NCI-H524 treated with DMSO at 0.1 percent for 48 hours (cell line): ENCODE measurements around the gene PRR23E.

Source experiments
- DNase-seq: peaks from one replicate; lab custom pipeline; 2025; lab: John Stamatoyannopoulos, UW

PRR23E gene

GRCh38 chr3:127184870-127185216, 8.1 kb upstream of the PRR23E start:
- no peak for DNase-seq

GRCh38 chr3:127185268-127185667, 7.7 kb upstream of the PRR23E start:
- no peak for DNase-seq

GRCh38 chr3:127185962-127186674, 6.8 kb upstream of the PRR23E start:
- DNase-seq: no peak

GRCh38 chr3:127187316-127187715, 5.6 kb upstream of the PRR23E start:
- DNase-seq: no peak

- DNase-seq: no peak
Measured at GRCh38 chr3:127193341-127193740, 410 bp downstream of the PRR23E start.

- no peak for DNase-seq
Measured at GRCh38 chr3:127193775-127194174, 844 bp downstream of the PRR23E start.

GRCh38 chr3:127194601-127195187, 1.8 kb downstream of the PRR23E start:
- no peak for DNase-seq

- no peak for DNase-seq
Measured at GRCh38 chr3:127195417-127195816, 2.5 kb downstream of the PRR23E start.

GRCh38 chr3:127196002-127196401, 3.1 kb downstream of the PRR23E start:
- no peak for DNase-seq

- DNase-seq: no peak
Measured at GRCh38 chr3:127196466-127197299, 3.8 kb downstream of the PRR23E start.

GRCh38 chr3:127197300-127198189, 4.6 kb downstream of the PRR23E start:
- DNase-seq: no peak

GRCh38 chr3:127200086-127200691, 7.3 kb downstream of the PRR23E start:
- no peak for DNase-seq

GRCh38 chr3:127203024-127203423, 10.1 kb downstream of the PRR23E start:
- no peak for DNase-seq

- no peak for DNase-seq
Measured at GRCh38 chr3:127204841-127205582, 12.1 kb downstream of the PRR23E start.

- DNase-seq: no peak
Measured at GRCh38 chr3:127206154-127206553, 13.2 kb downstream of the PRR23E start.

GRCh38 chr3:127206611-127207516, 13.9 kb downstream of the PRR23E start:
- DNase-seq: no peak

GRCh38 chr3:127207727-127208482, 15.0 kb downstream of the PRR23E start:
- no peak for DNase-seq

GRCh38 chr3:127208483-127209100, 15.7 kb downstream of the PRR23E start:
- no peak for DNase-seq
